Suprapubic skin (tissue), 4 donors: ENCODE data around the gene CFAP119. TPM values are rescaled to one million over a fixed set of nuclear protein-coding genes. Genes with fewer than 3 reads are reported as not detected.

ENCODE experiments used
- DNase-seq, 2 donors: peaks; one replicate each; pipeline ENCODE4 v3.0.0-alpha.2; 2019; ENCODE audit warnings: low spot score in 2 of 2
- H3K27ac ChIP-seq: fragments of 200-600 bp; sonication (generic); one replicate; pipeline ENCODE4 v1.5.1; 2019
- H3K27me3 ChIP-seq: fragments of 200-600 bp; sonication (generic); one replicate; pipeline ENCODE4 v1.5.1; 2019
- H3K36me3 ChIP-seq: fragments of 200-600 bp; sonication (generic); one replicate; pipeline ENCODE4 v1.5.1; 2019
- H3K4me1 ChIP-seq: fragments of 200-600 bp; sonication (generic); one replicate; pipeline ENCODE4 v1.5.1; 2019
- H3K4me3 ChIP-seq: fragments of 200-600 bp; sonication (generic); one replicate; pipeline ENCODE4 v1.5.1; 2019; ENCODE audit warnings: mild to moderate bottlenecking
- H3K9me3 ChIP-seq: fragments of 200-600 bp; sonication (generic); one replicate; pipeline ENCODE4 v1.5.1; 2019
- CTCF ChIP-seq, 2 donors: fragments of 200-600 bp in 1 of 2; fragments of 450-650 bp in 1 of 2; sonication (generic) in 1 of 2; IDR thresholded peaks; one replicate each; pipeline ENCODE4 v1.5.1; 2016 to 2019; ENCODE audit warnings: antibody characterized with exemption in 2 of 2, mild to moderate bottlenecking in 1 of 2, moderate library complexity in 1 of 2
- EP300 ChIP-seq: sonication (generic); formaldehyde crosslinking; IDR thresholded peaks from one replicate; pipeline ENCODE4 v1.6.1; 2017; ENCODE audit warnings: antibody characterized with exemption
- POLR2A ChIP-seq, 2 donors: fragments of 450-650 bp; IDR thresholded peaks; one replicate each; pipeline ENCODE4 v1.6.1; 2017; ENCODE audit warnings: antibody characterized with exemption in 2 of 2, mild to moderate bottlenecking in 2 of 2, moderate library complexity in 2 of 2
- POLR2AphosphoS5 ChIP-seq, 3 donors: sonication (generic); formaldehyde crosslinking; IDR thresholded peaks; one replicate each; pipeline ENCODE4 v1.6.1; 2017; ENCODE audit warnings: antibody characterized with exemption in 3 of 3
- WGBS: methylation state at CpG from one replicate; pipeline ENCODE4 v1.1.5; 2018; 5-methylcytosine and 5-hydroxymethylcytosine counted together
- total RNA-seq, 4 donors: library from RNA; depleted of rRNA; stranded (reverse); fragments of >200 nt; gene quantifications; one replicate each; pipeline ENCODE4 v1.1.0, GENCODE V29; 2016

Gene CFAP119
- total RNA-seq, 4 donors from 2014 or later: 3.8 to 6.7 (median 5.0) TPM

GRCh38 chr16:30725418-30725792 is 36.5 kb downstream of the CFAP119 start:
- WGBS: 90% methylated on average over 3 of the region's 3 CpGs
- H3K36me3 ChIP-seq: peaks cover 90% of the 10 kb centered on the region
- H3K27me3 ChIP-seq: no peaks in the 10 kb centered on the region
- TF ChIP-seq EP300 (no peak), POLR2A (IDR thresholded peaks at IDR 0.05) (no peak), CTCF (IDR thresholded peaks at IDR 0.05) (no peak)
- no peak overlapping the region for H3K4me3 ChIP-seq
- no peak for DNase-seq
- H3K27ac ChIP-seq: no peak overlapping the region
- H3K9me3 ChIP-seq: no peaks in the 10 kb centered on the region
- H3K4me1 ChIP-seq: peaks cover 5% of the 10 kb centered on the region

- TF ChIP-seq CTCF (IDR thresholded peaks at IDR 0.05): no peak
- no peak for TF ChIP-seq EP300
- TF ChIP-seq POLR2AphosphoS5 (IDR thresholded peaks at IDR 0.05): no peak
- TF ChIP-seq POLR2A (IDR thresholded peaks at IDR 0.05): no peak
- no peaks in the 10 kb centered on the region for H3K27me3 ChIP-seq
- peaks cover 90% of the 10 kb centered on the region for H3K36me3 ChIP-seq
- no peak for DNase-seq
- no peak overlapping the region for H3K27ac ChIP-seq
- H3K4me1 ChIP-seq: peaks cover 5% of the 10 kb centered on the region
- 84% methylated on average over 23 of the region's 23 CpGs for WGBS
- H3K9me3 ChIP-seq: no peaks in the 10 kb centered on the region
- H3K4me3 ChIP-seq: no peak overlapping the region
Measured at GRCh38 chr16:30724641-30725417, 37.0 kb downstream of the CFAP119 start.

- WGBS: 91% methylated on average over 12 of the region's 12 CpGs
- DNase-seq: no peak
- no peaks in the 10 kb centered on the region for H3K9me3 ChIP-seq
- H3K4me3 ChIP-seq: no peak overlapping the region
- no peaks in the 10 kb centered on the region for H3K4me1 ChIP-seq
- no peak overlapping the region for H3K27ac ChIP-seq
- no peaks in the 10 kb centered on the region for H3K27me3 ChIP-seq
- TF ChIP-seq CTCF (IDR thresholded peaks at IDR 0.05) (no peak), EP300 (no peak), POLR2A (IDR thresholded peaks at IDR 0.05) (no peak)
- H3K36me3 ChIP-seq: peaks cover 89% of the 10 kb centered on the region
Measured at GRCh38 chr16:30723725-30724355, 38.0 kb downstream of the CFAP119 start.

- no peak overlapping the region for H3K4me3 ChIP-seq
- WGBS: 89% methylated on average over 10 of the region's 10 CpGs
- TF ChIP-seq EP300 (no peak), POLR2A (IDR thresholded peaks at IDR 0.05) (no peak)
- H3K4me1 ChIP-seq: no peaks in the 10 kb centered on the region
- no peak for DNase-seq
- H3K27me3 ChIP-seq: no peaks in the 10 kb centered on the region
- H3K36me3 ChIP-seq: peaks cover 95% of the 10 kb centered on the region
- H3K27ac ChIP-seq: no peak overlapping the region
- H3K9me3 ChIP-seq: no peaks in the 10 kb centered on the region
Measured at GRCh38 chr16:30722916-30723315, 38.9 kb downstream of the CFAP119 start.

GRCh38 chr16:30722443-30722842 is 39.4 kb downstream of the CFAP119 start:
- H3K4me3 ChIP-seq: no peak overlapping the region
- no peak for TF ChIP-seq POLR2A (IDR thresholded peaks at IDR 0.05)
- no peak for TF ChIP-seq CTCF (IDR thresholded peaks at IDR 0.05)
- no peak for TF ChIP-seq EP300
- no peak for TF ChIP-seq POLR2AphosphoS5 (IDR thresholded peaks at IDR 0.05)
- WGBS: 76% methylated on average over 6 of the region's 6 CpGs
- DNase-seq: no peak
- H3K9me3 ChIP-seq: no peaks in the 10 kb centered on the region
- H3K27me3 ChIP-seq: no peaks in the 10 kb centered on the region
- H3K36me3 ChIP-seq: peaks cover 94% of the 10 kb centered on the region
- H3K27ac ChIP-seq: no peak overlapping the region
- H3K4me1 ChIP-seq: no peaks in the 10 kb centered on the region
